ENCODE data around the gene LATS2.

DNA sequence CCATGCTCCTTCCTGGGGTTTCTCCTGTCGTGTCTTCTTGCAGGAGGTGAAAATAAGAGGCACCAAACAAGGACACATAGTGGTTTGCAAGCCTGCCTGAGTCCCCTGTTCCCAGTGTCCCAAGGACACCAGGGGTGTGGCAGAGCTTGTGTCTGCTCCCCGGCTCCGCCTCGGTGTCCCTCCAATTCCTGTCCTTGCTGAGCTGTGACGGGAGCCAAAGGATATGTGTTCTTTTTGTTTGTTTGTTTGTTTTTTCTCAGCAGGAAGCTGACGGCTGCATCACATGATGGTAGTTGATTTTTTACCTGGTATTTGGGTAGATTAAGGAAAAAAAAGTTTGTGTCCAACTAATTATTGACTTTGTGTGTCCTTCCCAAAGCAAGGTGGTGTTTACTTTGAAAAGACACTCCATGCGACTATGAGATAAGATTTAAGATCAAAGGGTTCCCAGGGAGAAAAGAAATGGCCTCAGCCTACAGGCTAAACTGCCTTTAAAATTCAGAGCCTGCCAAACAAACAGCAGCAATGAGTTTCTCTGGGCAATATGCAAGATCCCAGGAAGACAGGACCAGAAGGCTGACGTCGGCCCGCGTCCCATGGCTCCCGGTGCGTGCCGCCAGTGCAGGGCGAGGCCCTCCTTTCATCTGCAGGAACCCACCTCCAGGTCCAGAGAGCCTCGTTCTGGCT, 108.0 kb downstream of the LATS2 start:
- TF ChIP-seq, protein P1, sequence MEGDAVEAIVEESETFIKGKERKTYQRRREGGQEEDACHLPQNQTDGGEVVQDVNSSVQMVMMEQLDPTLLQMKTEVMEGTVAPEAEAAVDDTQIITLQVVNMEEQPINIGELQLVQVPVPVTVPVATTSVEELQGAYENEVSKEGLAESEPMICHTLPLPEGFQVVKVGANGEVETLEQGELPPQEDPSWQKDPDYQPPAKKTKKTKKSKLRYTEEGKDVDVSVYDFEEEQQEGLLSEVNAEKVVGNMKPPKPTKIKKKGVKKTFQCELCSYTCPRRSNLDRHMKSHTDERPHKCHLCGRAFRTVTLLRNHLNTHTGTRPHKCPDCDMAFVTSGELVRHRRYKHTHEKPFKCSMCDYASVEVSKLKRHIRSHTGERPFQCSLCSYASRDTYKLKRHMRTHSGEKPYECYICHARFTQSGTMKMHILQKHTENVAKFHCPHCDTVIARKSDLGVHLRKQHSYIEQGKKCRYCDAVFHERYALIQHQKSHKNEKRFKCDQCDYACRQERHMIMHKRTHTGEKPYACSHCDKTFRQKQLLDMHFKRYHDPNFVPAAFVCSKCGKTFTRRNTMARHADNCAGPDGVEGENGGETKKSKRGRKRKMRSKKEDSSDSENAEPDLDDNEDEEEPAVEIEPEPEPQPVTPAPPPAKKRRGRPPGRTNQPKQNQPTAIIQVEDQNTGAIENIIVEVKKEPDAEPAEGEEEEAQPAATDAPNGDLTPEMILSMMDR (IDR thresholded peaks at IDR 0.05; ENCODE audit: control extremely low read depth in 1 of 3, insufficient read depth in 1 of 3, low read depth in 1 of 3, low read length in 3 of 3), result no peak
- TF ChIP-seq KDM1A (IDR thresholded peaks at IDR 0.05; ENCODE audit: borderline replicate concordance, low read length), result no peak
- TF ChIP-seq, protein P2, sequence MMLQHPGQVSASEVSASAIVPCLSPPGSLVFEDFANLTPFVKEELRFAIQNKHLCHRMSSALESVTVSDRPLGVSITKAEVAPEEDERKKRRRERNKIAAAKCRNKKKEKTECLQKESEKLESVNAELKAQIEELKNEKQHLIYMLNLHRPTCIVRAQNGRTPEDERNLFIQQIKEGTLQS (IDR thresholded peaks at IDR 0.05; ENCODE audit: insufficient read depth, low read depth, low read length), result no peak
